ENCODE measurements around the gene NUDT16L1.

The NUDT16L1 gene

GRCh38 chr16:4696172-4696904 is 3.0 kb downstream of the NUDT16L1 start:
- no peak for DNase-seq

- DNase-seq = no peak
Measured at GRCh38 chr16:4696905-4697847, 3.8 kb downstream of the NUDT16L1 start.

GRCh38 chr16:4697848-4698291 is 4.5 kb downstream of the NUDT16L1 start:
- DNase-seq = no peak

- no peak for DNase-seq
Measured at GRCh38 chr16:4698321-4699045, 5.1 kb downstream of the NUDT16L1 start.

GRCh38 chr16:4699046-4699556 is 5.7 kb downstream of the NUDT16L1 start:
- DNase-seq = no peak

GRCh38 chr16:4700380-4700996 is 7.1 kb downstream of the NUDT16L1 start:
- no peak for DNase-seq

- DNase-seq = no peak
Measured at GRCh38 chr16:4700997-4701743, 7.8 kb downstream of the NUDT16L1 start.

- DNase-seq = no peak
Measured at GRCh38 chr16:4701791-4702465, 8.6 kb downstream of the NUDT16L1 start.

GRCh38 chr16:4702466-4702808 is 9.1 kb downstream of the NUDT16L1 start:
- DNase-seq = no peak

GRCh38 chr16:4703906-4704305 is 10.5 kb downstream of the NUDT16L1 start:
- DNase-seq = no peak

- DNase-seq = no peak
Measured at GRCh38 chr16:4704491-4704890, 11.1 kb downstream of the NUDT16L1 start.

- no peak for DNase-seq
Measured at GRCh38 chr16:4704913-4705312, 11.6 kb downstream of the NUDT16L1 start.

- no peak for DNase-seq
Measured at GRCh38 chr16:4706871-4707270, 13.5 kb downstream of the NUDT16L1 start.

- DNase-seq = no peak
Measured at GRCh38 chr16:4709481-4709880, 16.1 kb downstream of the NUDT16L1 start.

- DNase-seq = no peak
Measured at GRCh38 chr16:4713663-4714501, 20.5 kb downstream of the NUDT16L1 start.

- DNase-seq = no peak
Measured at GRCh38 chr16:4714996-4715395, 21.6 kb downstream of the NUDT16L1 start.

GRCh38 chr16:4718466-4718865 is 25.1 kb downstream of the NUDT16L1 start:
- DNase-seq = no peak

- no peak for DNase-seq
Measured at GRCh38 chr16:4723071-4723767, 29.9 kb downstream of the NUDT16L1 start.

GRCh38 chr16:4724661-4725270 is 31.4 kb downstream of the NUDT16L1 start:
- DNase-seq = no peak
